Activated T-cell treated with anti-CD3 and anti-CD28 coated beads for 24 hours (primary cell): ENCODE data around the gene NFIX.
A peak's percentile ranks its signal among the peaks of the same experiment; 100 is the strongest.

Source experiments
- DNase-seq: peaks from one replicate; pipeline ENCODE4 v3.0.0-alpha.2; 2020; ENCODE audit warnings: low read depth

Gene NFIX

GRCh38 chr19:13093407-13094105, 98.3 kb downstream of the NFIX start:
- DNase-seq, result peak; percentile 68

- no peak for DNase-seq
Measured at GRCh38 chr19:13094106-13094504, 98.8 kb downstream of the NFIX start.

DNA sequence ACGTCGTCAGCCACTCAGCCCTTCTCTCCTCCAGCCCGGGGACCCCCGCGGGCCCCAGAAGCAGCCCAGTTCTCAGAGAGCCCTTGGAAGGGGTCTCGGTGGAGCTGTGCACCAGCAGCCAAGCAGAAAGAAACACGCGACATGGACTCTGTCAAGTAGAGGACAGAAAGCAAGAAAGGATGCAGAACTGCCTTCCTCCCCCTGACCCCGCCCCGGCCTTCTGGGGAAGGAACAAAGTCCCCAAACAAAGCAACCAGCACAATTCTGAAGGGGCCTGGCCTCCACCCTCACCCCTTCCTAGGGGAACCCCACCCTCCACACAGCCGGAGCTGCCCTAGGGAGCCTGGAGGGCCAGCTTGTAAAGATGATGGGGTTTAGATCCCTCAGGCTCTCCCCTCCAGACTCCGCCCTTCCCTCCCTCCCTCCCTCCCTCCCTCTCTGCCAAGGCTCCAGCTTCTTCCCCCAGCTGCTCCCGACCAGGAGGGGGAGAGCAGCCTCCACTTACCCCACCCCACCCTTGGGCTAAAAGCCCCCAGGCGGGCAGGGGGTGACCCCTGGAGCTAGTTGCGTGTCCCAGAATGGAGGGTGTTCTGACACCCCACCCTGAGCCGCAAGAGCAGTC, 99.6 kb downstream of the NFIX start:
- no peak for DNase-seq

GRCh38 chr19:13095393-13095784, 100.1 kb downstream of the NFIX start:
- no peak for DNase-seq

GRCh38 chr19:13095934-13096927, 101.0 kb downstream of the NFIX start:
- DNase-seq, result no peak

DNA sequence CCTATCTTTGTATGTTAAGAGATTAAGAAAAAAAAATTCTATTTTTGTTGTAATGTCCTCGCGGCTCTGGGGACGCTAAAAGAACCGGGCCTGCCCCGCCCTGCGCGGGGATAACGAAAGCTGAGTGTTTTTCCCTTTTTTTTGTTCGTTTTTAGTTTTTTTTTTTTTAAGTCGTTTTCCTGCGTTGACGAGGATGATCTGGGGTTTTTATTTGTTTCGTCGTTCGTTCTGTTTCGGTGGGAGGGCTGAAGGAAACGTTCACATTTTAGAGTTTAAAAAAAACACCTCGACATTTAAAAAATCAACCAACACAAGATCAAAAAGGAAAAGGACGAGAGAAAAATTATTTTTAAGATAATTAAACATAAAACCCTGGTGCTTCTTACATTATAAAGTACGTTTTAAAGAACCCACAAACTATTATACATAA, 101.8 kb downstream of the NFIX start:
- DNase-seq, result no peak

- no peak for DNase-seq
Measured at GRCh38 chr19:13097463-13098258, 102.4 kb downstream of the NFIX start.

GRCh38 chr19:13098277-13099072, 103.2 kb downstream of the NFIX start:
- DNase-seq, result no peak

- DNase-seq, result peak; percentile 57
Measured at GRCh38 chr19:13099073-13099999, 104.1 kb downstream of the NFIX start.

DNA sequence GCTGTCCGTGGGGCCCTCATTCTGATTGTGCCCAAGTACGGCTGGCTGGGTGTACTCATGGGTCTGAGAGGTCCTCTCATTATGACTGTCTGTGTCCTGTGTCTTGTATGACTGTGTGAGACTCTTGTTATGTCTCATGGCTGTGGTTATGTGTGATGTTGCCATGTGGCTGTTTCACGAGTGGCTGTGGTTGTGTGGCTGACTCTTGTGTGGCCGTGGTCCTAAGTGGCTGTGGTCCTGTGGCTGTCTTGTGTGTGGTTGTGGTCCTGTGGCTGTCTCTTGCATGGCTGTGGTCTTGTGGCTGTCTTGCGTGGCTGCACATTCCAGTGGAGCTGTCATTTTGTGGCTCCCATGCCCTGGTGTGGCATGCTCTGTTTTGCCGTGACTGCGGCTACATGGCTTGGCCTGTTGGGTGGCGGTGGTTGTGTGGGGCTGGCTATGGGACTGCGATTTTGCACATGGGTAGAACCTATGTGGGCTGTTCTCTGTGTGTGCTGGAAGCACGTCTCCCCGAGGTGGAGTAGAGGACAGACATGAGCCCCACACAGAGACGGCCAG, 104.8 kb downstream of the NFIX start:
- peak; percentile 61 for DNase-seq

DNA sequence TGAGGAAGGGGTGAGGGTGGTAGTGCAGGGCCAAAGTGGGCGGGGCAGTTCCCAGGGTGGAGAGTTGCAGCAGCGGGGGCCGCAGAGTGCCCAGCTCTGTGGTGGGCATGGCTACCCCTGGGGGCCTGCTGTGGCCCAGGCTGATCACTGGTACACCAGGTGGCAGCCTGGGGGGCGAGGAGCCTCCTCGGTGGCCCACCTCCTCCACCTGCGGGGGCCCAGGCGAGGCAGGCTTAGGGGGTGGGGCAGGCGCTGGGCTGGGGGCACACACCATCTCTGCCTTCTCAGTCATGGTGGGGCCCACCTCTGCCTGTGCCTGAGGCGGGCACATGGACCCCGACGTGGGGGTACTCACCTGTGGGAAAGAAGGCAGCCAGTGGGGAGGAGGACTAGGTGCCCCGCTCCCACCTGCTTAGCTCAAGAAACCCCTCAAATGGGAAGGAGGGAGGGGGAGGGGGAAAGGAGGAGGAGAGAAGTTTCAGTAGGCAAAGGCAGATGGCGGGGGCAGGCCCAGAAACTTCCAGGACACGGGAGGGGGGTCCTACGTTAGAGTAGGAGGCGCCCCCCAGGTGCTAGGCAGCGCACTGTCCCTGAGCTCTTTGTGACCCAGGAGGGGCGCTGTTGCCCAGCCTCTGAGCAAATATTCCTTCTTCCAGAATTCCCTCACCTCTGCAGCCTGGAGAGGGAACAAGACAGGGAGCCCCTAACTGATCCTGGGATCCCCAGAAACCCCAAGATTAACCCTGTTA, 105.7 kb downstream of the NFIX start:
- no peak for DNase-seq

DNA sequence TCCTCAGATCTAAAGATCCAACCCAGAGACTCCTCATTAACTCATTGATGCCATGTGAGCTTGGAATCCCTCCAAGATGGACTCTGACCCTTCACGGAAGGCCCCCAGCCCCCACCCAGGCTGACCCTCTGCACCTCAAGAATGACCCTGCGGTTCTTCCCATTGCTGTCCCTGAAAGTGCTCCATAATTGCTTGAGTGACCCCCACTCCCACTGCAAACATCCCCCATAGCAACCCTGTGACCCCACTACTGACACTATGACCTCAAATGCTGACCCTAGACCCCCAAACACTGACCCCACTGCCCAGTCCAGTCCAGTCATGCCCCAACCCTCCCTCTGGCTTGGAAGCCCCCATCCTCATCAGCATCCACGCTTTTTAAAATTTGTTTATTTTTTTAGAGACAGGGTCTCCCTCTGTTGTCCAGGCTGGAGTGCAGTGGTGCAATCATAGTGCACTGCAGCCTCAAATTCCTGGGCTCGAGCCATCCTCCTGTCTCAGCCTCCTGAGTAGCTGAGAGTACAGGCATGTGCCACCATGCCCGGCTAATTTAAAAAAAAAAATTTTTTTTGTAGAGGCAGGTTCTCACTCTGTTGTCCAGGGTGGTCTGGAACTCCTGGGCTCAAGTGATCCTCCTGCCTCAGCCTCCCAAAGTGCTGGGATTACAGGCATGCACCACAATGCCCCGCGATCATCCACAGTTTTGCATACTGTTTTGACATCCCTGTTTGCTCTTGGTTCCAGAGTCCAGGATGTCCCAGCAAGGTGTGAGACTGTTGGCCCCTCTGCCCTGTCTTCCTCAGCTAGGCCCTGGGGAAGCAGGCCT, 106.5 kb downstream of the NFIX start:
- DNase-seq, result no peak

- no peak for DNase-seq
Measured at GRCh38 chr19:13102416-13102665, 107.1 kb downstream of the NFIX start.

DNA sequence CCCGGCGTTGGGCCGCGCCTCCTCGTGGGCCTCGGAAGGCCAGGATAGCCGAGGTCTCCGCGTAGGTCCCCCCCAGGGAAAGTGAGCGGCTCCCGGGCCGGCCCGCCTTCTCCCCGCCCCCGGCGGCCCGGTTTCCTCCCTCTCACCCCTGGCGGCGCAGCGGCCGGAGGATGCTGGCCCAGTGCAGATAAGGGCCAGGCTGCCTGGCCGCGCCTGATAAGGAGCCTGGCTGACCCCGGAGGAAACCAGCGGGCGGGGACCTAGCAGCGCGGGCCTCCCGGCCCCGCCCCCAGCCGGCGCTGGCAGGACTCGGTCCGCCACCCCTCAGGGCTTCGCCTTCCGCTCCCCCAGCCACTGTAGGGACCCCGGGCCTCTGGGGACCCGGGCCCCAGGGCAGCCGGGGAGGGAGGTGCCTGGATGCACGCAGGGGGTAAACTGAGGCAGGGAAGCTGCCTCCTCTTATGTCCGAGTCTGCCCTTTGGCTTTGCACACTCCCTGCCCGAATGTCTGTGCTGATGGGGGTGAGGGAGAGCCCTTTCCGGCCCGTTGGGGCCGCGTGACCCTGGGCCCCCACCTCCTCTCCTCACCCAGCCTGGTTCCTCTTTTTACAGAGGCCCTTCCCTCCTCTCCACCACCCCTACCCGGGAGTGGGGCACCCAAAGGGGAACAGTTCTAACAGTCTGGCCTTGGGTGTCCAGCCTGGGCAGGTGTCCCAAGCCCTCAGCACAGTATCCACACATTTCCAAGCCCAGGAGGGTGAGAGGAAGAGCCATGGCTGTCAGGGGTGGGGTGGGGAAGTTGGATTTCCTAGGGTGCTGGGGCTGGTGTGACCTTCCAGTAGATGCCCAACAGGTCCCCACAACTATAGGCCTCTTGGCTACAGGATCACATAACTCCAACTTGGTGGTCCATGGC, 107.6 kb downstream of the NFIX start, which contains the start of gene LYL1:
TSS of gene LYL1 (minus strand) at position 193 of the 915 bp plus-strand sequence. CDS start 1,687 bp downstream, outside the sequence.
- DNase-seq, result no peak

DNA sequence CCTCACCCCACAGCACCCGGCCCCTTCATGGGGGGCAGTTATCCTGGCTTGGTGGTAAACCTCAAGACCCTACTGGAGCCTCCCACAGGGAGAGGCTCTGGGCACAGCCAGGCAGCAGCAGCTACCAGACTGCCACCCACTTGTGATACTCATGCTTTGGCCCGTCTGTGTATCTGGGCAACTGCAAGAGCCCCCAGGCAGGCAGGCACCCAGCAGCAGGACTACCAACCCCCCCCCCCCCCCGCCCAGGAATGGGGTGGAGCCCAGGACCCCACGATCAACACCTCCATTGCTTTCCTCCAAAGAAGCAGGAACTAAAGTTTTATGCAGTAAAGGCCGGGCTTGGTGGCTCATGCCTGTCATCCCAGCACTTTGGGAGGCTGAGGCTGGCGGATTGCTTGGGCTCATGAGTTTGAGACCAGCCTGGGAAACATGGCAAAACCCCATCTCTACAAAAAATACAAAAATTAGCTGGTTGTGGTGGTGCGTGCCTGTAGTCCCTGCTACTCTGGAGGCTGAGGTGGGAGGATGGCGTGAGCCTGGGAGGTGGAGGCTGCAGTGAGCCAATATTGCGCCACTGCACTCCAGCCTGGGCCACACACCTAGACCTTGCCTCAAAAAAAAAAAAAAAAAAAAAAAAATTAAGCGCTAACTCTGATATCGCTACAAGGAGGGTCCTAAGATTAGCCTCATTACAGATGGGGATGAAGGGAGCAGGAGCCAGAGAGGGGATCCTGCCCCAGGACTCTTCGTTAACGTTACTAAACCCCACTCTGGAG, 108.5 kb downstream of the NFIX start:
- no peak for DNase-seq

DNA sequence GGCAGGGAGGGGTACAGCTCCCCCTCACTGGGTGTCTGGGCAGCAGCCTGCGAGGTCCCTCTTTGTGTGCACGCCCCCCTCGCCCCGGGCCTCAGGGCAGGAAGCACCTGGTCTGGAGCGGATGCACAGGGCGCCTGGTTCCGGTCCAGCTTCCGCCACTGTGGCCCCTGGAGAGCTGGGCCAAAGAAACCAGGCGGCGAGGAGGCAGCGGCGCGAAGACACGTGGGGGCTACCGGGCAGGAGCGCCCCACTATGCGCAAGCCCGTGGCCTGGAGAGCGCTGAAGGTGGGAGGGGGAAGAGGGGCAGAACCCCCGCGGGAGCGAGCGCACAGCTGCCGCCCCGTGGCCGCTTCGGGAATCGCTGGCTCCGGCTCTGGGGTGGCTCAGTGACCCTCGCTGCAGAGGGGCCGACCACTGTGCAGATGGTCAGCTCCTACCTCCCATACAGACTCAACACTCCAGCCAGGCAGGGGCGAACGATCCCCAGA, 109.1 kb downstream of the NFIX start:
- no peak for DNase-seq
